Testis (tissue), 2 donors: ENCODE measurements around the gene TNS3.

ENCODE experiments used
- CTCF ChIP-seq, 3 experiments: fragments of 450-650 bp in 2 of 3; fragments of 200-600 bp in 1 of 3; sonication (generic) in 1 of 3; IDR thresholded peaks; one replicate each; pipeline ENCODE4 v1.5.1; 2016 to 2019; ENCODE audit warnings: antibody characterized with exemption in 3 of 3, mild to moderate bottlenecking in 2 of 3, moderate library complexity in 1 of 3
- POLR2A ChIP-seq: fragments of 450-650 bp; IDR thresholded peaks from one replicate; pipeline ENCODE4 v1.6.1; 2017; ENCODE audit warnings: antibody characterized with exemption, mild to moderate bottlenecking, moderate library complexity

GRCh38 chr7:47386273-47386835 lies 195.6 kb downstream of the TNS3 start:
- TF ChIP-seq CTCF (IDR thresholded peaks at IDR 0.05) (no peak), POLR2A (no peak)
